WERI-Rb-1 (cell line): Measurements from ENCODE around the gene ABCA3.
"Not testable (repeated sequence)": the region's sequence is repeated elsewhere in the genome, so short reads cannot be mapped to it uniquely, and the experiment has no call there.

Experiments
- DNase-seq: peaks from one replicate; pipeline ENCODE4 v3.0.0-alpha.2; 2020
- H3K27ac ChIP-seq: fragments of 250-450 bp; sonication (Bioruptor Pico); 2 replicates; pipeline ENCODE4 v1.5.1; 2020; ENCODE audit warnings: mild to moderate bottlenecking, moderate library complexity
- H3K27me3 ChIP-seq: fragments of 250-450 bp; sonication (Bioruptor Pico); 2 replicates; pipeline ENCODE4 v1.5.1; 2021; ENCODE audit warnings: mild to moderate bottlenecking, low read depth, moderate library complexity; ENCODE audit not compliant: insufficient read depth, severe bottlenecking
- H3K36me3 ChIP-seq: fragments of 250-450 bp; sonication (Bioruptor Pico); 2 replicates; pipeline ENCODE4 v1.5.1; 2020; ENCODE audit warnings: mild to moderate bottlenecking, moderate library complexity
- H3K4me3 ChIP-seq: 2 replicates; pipeline ENCODE4 v1.5.1; 2011; ENCODE audit warnings: low read depth, mild to moderate bottlenecking, control low read depth, low read length
- H3K9me3 ChIP-seq: fragments of 250-450 bp; sonication (Bioruptor Pico); 2 replicates; pipeline ENCODE4 v1.5.1; 2021; ENCODE audit warnings: mild to moderate bottlenecking, moderate library complexity; ENCODE audit not compliant: severe bottlenecking
- CTCF ChIP-seq: IDR thresholded peaks from 2 replicates; pipeline ENCODE4 v1.5.1; 2011; ENCODE audit warnings: low read depth, mild to moderate bottlenecking, control low read depth, inconsistent platforms, low read length

The ABCA3 gene

GRCh38 chr16:2270070-2270462, 70.5 kb downstream of the ABCA3 start:
- no peak for DNase-seq
- Histone ChIP-seq H3K27me3 (no peaks in the 10 kb centered on the region), H3K9me3 (no peaks in the 10 kb centered on the region), H3K36me3 (peaks cover 31% of the 10 kb centered on the region), H3K27ac (peak overlapping the region; percentile 97), H3K4me3 (no peak overlapping the region)
- TF ChIP-seq CTCF, result no peak

DNA sequence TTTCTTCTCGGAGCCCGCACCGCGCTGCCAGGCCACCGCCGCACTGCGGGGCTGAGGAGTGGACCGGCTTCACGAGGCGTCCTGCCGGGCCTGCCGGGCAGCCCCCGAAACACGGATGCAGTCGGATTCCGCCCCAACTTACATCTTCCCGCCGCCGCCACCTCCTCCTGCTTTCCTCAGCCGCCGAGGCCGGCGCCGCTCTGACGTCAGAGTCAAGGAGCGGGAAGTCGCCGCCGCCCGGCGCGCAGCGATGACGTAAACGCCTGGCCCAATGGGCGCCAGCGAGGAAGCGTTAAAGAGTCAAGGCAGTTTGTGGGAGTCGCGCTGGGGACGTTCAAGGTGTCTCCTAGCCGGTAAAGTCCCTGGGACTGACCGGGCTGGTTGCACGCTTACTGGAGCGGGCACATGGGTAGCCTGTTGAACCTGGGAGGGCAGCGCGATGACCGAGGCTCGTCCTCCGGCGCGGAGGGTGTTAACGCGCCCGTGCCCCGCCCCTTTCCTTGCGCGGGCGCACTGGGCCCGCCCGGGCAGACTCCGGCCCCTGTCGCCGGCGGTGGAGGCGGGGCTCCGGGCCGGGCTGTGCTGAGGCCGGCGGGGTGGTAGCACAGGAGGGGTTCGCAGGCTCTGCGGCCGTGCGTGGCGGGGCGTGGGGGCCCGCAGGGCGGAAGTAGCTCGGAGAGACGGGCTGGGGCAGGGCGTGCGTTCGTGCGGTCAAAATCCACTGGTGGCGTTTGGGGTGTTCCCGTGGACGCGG, 72.4 kb downstream of the ABCA3 start, which contains the start of gene RNPS1:
RNPS1 (minus strand) TSS at position 214 of the 754 bp plus-strand sequence. CDS start 3,483 bp downstream, outside the sequence.
- DNase-seq, result peak; percentile 95
- Histone ChIP-seq H3K36me3 (peaks cover 50% of the 10 kb centered on the region), H3K27me3 (no peaks in the 10 kb centered on the region), H3K4me3 (peak within 1 kb of the TSS; percentile 87), H3K27ac (peak within 1 kb of the TSS; percentile 97), H3K9me3 (no peaks in the 10 kb centered on the region)
- no peak for TF ChIP-seq CTCF

- Histone ChIP-seq H3K4me3 (peak overlapping the region; percentile 87), H3K27ac (peak overlapping the region; percentile 97), H3K36me3 (peaks cover 53% of the 10 kb centered on the region)
- H3K27me3 ChIP-seq, H3K9me3 ChIP-seq, DNase-seq: not testable (repeated sequence)
Observed at GRCh38 chr16:2267505-2267912, 73.0 kb downstream of the ABCA3 start.

GRCh38 chr16:2266887-2267286, 73.6 kb downstream of the ABCA3 start:
- not testable (repeated sequence) for H3K27ac ChIP-seq
- H3K4me3 ChIP-seq, result peak overlapping the region; percentile 87

DNA sequence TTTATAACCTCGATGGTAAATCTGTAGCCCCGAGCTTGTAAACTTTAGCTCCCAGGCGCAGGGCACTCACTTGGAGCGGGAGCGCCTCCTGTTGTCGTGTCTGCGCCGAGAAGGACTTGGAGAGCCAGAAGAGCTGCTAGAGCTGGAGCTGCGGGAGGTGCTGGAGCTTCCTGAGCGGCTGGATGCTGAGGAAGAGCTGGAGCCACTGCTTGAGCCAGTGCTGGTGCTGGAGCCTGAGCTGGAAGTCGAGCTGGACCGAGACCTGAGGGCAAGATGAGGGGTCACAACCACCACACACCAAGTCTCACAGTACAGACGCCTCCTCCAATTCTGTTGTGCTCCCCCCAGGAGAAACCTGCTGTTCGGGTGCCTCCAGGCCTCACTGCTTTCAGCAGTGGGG, 77.5 kb downstream of the ABCA3 start:
- not testable (repeated sequence) for H3K4me3 ChIP-seq, DNase-seq, H3K27me3 ChIP-seq, H3K27ac ChIP-seq, H3K9me3 ChIP-seq
- peaks cover 85% of the 10 kb centered on the region for H3K36me3 ChIP-seq

More at GRCh38 chr16:2266887-2267286, 73.6 kb downstream of the ABCA3 start:
- not testable (repeated sequence) for H3K27me3 ChIP-seq, H3K9me3 ChIP-seq, DNase-seq
- H3K36me3 ChIP-seq, result peaks cover 54% of the 10 kb centered on the region

DNA sequence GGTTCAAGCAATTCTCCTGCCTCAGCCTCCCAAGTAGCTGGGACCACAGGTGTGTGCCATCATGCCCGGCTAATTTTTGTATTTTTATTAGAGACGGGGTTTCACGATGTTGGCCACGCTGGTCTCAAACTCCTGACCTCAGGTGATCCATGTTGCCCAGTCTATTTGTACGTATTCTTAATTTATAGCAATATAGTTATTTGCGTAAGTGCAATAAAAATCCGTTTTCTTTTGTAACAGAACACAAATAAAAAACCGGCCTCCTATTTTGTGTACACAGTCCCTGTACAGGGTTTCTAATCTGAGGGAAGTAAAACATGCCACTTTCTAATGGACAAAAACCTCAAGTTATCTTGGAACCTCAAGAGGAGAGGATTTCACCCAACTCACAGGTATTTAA, 80.3 kb downstream of the ABCA3 start:
- H3K36me3 ChIP-seq, result peaks cover 99% of the 10 kb centered on the region
- no peak for TF ChIP-seq CTCF

DNA sequence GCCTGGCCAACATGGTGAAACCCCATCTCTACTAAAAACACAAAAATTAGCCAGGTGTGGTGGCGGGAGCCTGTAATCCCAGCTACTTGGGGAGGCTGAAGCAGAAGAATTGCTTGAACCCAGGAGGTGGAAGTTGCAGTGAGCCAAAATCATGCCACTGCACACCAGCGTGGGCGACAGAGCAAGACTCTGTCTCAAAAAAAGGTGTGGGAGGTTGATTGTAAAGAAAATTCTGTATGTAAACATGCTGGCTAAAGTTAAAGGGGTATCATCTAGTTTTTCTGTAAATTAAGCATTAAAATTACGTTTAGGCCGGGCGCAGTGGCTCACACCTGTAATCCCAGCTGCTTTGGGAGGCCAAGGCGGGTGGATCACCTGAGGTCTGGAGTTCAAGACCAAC, 82.0 kb downstream of the ABCA3 start:
- H3K9me3 ChIP-seq, H3K27ac ChIP-seq, DNase-seq, H3K27me3 ChIP-seq, H3K4me3 ChIP-seq: not testable (repeated sequence)
- peaks cover 99% of the 10 kb centered on the region for H3K36me3 ChIP-seq

More for the DNA sequence above, 80.3 kb downstream of the ABCA3 start:
- DNase-seq, result no peak
- H3K27ac ChIP-seq, result no peak overlapping the region
- H3K4me3 ChIP-seq, result no peak overlapping the region
- H3K27me3 ChIP-seq, result no peaks in the 10 kb centered on the region
- no peaks in the 10 kb centered on the region for H3K9me3 ChIP-seq

GRCh38 chr16:2257726-2258125, 82.8 kb downstream of the ABCA3 start:
- no peaks in the 10 kb centered on the region for H3K9me3 ChIP-seq
- H3K36me3 ChIP-seq, result peaks cover 99% of the 10 kb centered on the region
- no peaks in the 10 kb centered on the region for H3K27me3 ChIP-seq
- no peak for DNase-seq
- H3K27ac ChIP-seq, result no peak overlapping the region
- TF ChIP-seq CTCF, result no peak
- no peak overlapping the region for H3K4me3 ChIP-seq
